ENCODE measurements around the gene GRIP2.

GRIP2 gene

GRCh38 chr3:14539384-14539741 lies 779 bp downstream of the GRIP2 start:
- DNase-seq (ENCODE audit: low read depth in 2 of 2) = no peak

GRCh38 chr3:14538451-14539088 lies 1.6 kb downstream of the GRIP2 start:
- no peak for DNase-seq (ENCODE audit: low read depth in 2 of 2)

- DNase-seq (ENCODE audit: low read depth in 2 of 2) = no peak
Observed at GRCh38 chr3:14537590-14538450, 2.3 kb downstream of the GRIP2 start.

- no peak for DNase-seq (ENCODE audit: low read depth in 2 of 2)
Observed at GRCh38 chr3:14536837-14537589, 3.1 kb downstream of the GRIP2 start.

GRCh38 chr3:14536055-14536815 lies 3.9 kb downstream of the GRIP2 start:
- no peak for DNase-seq (ENCODE audit: low read depth in 2 of 2)

- no peak for DNase-seq (ENCODE audit: low read depth in 2 of 2)
Observed at GRCh38 chr3:14535616-14536015, 4.5 kb downstream of the GRIP2 start.

GRCh38 chr3:14534516-14535191 lies 5.5 kb downstream of the GRIP2 start:
- no peak for DNase-seq (ENCODE audit: low read depth in 2 of 2)

- no peak for DNase-seq (ENCODE audit: low read depth in 2 of 2)
Observed at GRCh38 chr3:14533457-14533958, 6.6 kb downstream of the GRIP2 start.

GRCh38 chr3:14532691-14533456 lies 7.3 kb downstream of the GRIP2 start:
- DNase-seq (ENCODE audit: low read depth in 2 of 2) = no peak

GRCh38 chr3:14531856-14532395 lies 8.2 kb downstream of the GRIP2 start:
- DNase-seq (ENCODE audit: low read depth in 2 of 2) = no peak

- no peak for DNase-seq (ENCODE audit: low read depth in 2 of 2)
Observed at GRCh38 chr3:14528081-14528480, 12.1 kb downstream of the GRIP2 start.

GRCh38 chr3:14525685-14526631 lies 14.2 kb downstream of the GRIP2 start:
- no peak for DNase-seq (ENCODE audit: low read depth in 2 of 2)

GRCh38 chr3:14524920-14525660 lies 15.1 kb downstream of the GRIP2 start:
- DNase-seq (ENCODE audit: low read depth in 2 of 2) = no peak

- no peak for DNase-seq (ENCODE audit: low read depth in 2 of 2)
Observed at GRCh38 chr3:14524311-14524711, 15.8 kb downstream of the GRIP2 start.

GRCh38 chr3:14523792-14524191 lies 16.4 kb downstream of the GRIP2 start:
- no peak for DNase-seq (ENCODE audit: low read depth in 2 of 2)

- no peak for DNase-seq (ENCODE audit: low read depth in 2 of 2)
Observed at GRCh38 chr3:14522768-14523167, 17.4 kb downstream of the GRIP2 start.

- no peak for DNase-seq (ENCODE audit: low read depth in 2 of 2)
Observed at GRCh38 chr3:14522129-14522691, 17.9 kb downstream of the GRIP2 start.

- no peak for DNase-seq (ENCODE audit: low read depth in 2 of 2)
Observed at GRCh38 chr3:14521611-14522010, 18.5 kb downstream of the GRIP2 start.

Data from stimulated activated CD8-positive, alpha-beta memory T cell treated with anti-CD3 and anti-CD28 coated beads, Interleukin-2, amount 100 ng/mL, for 1 hour (primary cell).